ENCODE results near the gene COPS3.
A peak's percentile ranks its signal among the peaks of the same experiment; 100 is the strongest.

COPS3 gene

DNA sequence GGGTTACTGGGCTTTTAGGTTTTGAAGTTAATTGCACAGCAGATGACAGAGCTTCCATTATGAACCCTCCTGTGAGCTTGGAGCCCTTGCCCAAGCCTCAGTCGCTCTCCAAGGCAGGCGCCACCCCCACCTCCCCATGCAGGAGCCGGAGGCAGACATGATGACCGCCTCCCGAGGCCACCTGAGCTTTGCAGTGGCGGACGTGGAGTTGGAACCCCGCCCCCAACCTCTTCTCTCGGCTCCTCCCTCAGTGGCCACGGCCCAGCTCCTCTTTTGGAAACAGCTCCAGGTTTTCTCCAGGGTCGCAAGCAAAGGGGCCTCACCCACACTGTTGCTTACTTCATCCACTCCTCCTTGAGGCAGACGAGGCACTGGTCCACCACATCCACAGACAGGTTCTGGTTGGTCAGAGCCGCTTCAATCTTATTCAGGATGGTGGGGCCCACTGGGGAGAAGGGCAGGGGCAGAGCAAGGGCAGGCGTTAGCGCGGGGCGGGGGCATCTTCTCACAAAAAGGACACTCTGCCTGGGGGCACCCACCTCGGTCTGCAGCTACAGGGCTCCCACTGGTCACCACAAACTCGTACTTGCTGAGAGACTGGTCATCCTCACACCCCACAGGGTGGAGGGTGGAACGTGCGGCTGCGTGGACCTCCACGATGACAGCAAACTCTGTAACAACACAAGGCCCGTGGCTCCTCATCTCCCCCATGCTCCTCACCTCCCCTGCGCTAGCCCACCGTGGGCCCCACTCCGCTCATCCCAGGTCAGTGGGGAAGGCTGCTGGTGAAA is 66.2 kb downstream of the COPS3 start:
- DNase-seq: no peak

DNA sequence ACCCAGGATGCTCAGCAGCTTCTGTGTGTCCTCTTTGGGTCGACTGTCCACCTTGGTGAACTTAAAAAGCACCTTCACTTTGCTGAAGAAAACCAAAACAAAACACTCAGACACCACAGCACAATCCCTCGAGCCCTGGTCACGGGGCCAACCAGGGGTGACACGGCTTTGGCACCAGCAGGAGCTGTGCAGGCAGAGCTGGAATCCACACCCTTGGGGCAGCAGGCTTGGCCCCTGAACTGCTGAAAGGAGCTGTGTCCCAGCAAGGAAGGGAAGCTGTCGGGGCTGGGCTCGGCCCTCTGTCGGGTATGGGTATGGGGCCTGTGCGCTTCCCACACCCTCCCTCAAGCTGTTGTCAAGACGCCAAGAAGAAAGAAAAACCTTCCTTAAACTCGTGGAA is 67.3 kb downstream of the COPS3 start:
- DNase-seq: no peak

DNA sequence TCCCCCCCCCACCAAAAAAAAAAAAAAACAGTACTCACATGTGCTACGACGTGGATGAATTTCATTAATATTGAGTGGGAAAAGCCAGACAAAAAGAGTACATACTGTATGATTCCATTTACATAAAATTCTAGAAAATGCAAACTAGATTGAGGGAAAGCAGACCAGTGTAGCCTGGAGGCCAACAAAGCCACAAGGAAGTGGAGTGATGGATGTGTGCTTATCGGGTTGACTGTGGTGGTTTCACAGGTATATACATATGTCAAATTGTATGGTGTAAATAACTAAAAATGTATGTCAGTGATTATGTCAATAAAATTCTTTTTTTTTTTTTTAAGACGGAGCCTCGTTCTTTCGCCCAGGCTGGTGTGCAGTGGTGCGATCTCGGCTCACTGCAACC is 73.0 kb downstream of the COPS3 start:
- no peak for DNase-seq

DNA sequence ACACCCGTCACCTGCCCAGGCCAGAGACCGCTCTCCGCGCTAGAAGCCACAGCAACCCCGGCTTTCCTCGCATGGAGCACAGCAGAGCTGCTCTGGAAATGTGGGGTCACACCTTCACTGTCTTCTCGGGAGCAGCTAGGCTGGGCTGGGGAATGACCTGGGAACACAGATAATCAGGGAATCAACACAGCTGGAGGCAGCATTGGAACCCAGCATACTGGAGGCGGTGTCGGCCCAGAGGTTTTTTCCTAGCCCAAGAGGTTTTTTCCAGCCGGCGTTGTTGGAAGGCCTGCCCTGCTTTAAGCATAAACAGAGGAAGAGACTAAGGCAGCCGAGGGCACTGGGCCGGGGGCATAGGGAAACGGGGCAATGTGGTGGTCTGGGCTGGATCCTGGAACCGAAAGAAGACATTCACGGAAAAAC is 74.1 kb downstream of the COPS3 start:
- DNase-seq: no peak

DNA sequence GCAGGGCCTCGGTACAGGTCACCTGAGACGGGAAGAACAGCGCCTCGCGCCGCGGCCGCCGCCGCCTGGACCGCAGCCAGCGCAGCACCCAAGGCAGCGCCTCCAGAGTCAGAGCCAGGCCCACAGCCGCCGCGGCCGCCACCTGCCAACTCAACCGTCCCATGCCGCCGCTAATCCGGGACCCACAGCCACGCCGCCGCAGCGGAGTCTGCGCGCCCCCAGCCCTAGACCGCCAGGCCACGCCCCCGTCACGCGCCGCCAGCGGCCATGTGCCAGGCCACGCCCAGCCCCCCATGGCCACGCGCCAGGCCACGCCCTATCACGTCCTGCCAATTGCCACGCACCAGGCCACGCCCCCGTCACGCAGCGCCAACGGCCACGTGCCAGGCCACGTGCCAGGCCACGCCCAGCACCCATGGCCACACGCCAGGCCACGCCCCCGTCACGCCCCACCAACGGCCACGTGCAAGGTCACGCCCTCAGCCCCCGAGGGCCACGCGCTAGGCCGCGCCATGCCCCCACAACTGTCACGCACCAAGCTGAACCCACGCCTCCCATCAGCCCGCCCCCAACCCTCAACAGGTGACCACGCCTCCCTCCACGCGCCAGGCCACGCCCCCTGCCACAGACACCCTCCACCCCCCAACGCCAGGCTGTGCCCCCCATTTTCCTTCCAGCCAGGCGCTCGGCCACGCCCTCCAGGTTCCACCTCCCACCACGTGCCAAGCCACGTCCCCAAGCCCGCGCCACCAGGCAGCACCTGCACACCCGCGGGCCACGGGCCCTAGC is 74.7 kb downstream of the COPS3 start, which contains the start of gene PLD6:
Gene PLD6 (minus strand): TSS at position 210 of the 789 bp plus-strand sequence. CDS start 47 bp downstream, at position 163.
- peak; percentile 95 for DNase-seq

DNA sequence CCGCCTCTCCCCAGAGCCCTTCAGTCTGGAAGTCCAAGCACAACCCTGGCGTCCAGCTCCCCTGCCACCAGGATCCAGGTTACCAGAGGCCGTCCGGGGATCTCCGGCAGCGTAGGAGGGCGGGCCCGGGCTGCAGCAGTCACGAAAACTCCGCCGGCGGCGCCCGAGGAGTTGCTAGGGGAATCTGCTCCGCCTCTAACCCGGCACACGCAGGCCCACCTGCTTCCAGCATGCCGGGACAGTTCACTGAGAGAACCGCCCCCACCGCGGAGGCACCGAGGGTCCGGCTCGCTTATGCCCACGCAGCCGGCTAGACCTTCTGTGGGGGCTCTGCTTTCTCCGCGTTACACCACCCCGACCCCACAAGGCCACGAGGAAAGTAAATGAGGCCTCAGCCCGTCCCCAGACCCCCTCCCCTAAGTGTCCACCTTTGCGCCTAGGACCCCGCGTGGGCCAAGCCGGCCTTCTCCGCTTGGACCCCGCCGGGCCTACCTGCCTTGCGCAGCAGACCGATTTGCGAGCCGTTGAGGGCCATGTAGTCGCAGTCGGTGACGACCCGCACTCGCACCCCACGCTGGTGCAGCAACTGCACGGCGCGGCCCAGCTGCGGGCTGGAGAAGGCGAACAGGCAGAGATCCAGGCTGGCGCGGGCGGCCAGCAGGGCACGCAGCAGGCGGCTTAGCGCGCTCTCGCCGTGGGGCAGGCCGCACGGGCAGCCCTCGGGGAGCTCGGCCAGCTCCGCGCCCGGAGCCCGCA is 75.5 kb downstream of the COPS3 start:
- peak; percentile 83 for DNase-seq

DNA sequence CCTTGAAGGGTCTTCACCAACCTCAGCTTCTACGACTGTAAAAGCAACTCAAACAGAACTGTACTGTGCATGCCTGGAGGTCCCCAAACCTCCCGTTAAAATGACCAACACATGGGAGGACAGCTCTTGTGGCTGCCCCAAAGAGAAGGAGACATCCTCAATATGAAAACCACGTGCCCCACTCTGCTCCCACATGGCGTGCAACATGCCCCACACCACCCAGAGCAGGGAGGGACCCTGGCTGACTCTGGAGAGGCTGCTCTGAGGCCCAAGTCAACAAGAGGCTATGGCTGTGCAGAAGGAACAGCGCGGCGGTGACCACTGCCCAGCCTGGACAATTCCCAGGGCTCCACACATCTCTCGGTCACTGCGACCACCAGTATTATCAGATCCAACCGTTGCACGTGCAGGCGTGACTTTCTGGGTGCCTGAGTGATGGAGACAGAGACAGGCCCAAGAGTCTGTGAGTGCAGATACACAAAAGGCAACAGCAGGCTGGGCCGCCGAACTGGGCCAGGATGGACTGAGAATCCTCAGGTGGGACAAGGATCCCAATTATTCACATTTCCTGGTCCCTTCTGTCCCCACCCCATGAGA is 76.3 kb downstream of the COPS3 start:
- peak; percentile 31 for DNase-seq

DNA sequence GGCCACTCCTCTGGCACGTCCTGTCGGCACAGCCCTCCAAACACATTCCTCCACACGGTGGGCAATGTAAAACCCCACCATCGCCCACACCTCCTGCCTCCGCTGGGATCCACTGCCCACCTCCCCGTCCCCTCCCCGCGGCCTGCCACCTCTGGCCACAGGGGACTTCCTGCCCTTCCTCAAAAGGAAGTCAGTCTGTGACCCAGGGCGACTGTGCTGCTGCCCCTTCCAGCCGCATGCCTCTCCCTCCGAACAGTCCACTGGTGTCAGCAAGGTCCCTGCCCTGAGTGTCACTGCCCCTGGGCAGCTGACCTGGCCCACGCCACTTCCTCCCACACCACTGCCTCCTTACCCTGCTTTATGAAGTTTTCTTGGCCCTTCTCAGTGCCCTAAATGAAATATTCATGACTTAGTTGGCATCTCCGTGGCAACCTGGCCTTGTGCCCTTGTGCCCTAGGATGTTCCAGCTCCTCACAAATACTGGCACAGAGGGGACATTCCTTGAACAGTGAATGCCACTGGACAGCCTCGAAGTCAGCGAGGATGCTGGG is 76.9 kb downstream of the COPS3 start:
- DNase-seq: no peak

DNA sequence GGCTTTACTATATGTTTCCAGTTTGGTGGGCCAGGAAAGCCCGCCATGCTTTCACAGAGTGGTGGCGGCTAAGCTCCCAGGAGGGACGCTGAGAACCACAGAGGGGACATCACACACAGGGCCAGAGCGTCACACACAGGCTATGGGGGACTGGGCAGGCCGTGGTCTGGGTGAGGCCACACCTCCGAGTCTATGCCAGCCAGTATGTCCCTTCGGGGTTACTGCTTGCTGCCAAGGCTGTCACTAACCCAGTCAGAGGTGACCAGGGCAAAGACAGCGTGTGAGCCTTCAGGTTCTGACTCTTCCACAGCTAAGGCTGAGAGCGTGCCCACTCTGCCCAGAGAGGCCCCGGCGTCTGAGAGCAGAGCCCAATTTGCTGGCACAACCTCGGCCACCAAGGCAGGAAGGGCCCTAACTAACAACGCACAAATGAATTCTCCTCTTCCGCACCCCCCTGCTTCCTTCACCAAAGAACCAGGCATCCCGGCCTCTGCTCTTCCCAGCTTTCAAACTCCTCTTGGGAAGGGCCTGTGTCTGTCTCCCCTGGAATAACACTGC is 77.8 kb downstream of the COPS3 start:
- DNase-seq: no peak

DNA sequence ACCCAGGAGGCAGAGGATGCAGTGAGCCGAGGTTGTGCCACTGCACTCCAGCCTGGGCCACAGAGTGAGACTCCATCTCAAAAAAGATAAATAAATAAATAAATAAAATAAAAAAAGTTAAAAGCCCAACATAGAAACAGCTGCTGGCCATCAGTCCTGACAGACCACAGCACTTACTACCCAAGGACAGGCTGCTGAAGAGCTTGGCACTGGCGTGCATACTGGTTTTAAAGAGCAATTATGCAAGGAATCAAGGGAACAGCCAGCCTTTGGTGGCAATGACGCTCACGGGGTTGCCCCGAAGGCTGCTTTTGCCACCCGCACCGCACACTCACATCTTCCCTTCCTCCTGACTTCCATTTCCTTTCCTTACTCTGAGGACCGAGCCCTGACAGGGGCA is 79.1 kb downstream of the COPS3 start:
- no peak for DNase-seq

DNA sequence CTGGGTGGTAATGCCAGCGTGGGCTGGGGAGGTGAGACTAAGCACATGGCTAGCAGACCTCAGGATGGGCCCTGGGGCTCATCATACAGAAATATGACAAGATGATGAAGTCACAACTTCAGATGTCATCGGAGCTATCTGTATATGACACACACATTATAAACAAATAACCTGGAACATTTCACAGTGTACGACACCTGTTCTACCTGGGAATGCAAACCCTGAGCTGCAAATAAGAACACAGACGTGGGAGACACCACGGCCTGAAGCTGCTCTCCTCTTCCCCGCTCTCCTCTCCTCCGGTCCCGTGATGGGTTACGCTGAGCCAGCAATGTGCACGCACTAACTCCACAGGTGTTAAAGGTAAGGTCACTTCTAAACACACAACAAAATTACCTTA is 79.8 kb downstream of the COPS3 start:
- no peak for DNase-seq

DNA sequence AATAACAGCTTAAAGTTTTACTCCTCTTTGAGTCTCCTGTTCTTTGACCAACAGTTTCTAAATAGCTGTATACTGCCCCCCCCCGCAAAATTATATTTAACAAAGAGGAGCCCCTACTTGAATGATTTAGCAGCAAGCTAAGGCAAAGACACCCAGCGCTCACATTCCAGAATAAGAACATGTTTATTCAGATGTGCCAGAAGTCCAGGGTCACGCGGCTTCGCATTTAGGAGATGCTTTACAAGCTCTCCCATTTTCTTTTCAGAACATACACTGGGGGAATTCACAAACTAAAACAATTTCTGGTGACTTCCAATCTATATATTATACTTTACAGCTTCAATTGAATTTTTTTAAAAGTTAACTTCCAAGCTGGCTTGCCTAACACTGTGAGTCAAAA is 80.2 kb downstream of the COPS3 start:
- DNase-seq: no peak

DNA sequence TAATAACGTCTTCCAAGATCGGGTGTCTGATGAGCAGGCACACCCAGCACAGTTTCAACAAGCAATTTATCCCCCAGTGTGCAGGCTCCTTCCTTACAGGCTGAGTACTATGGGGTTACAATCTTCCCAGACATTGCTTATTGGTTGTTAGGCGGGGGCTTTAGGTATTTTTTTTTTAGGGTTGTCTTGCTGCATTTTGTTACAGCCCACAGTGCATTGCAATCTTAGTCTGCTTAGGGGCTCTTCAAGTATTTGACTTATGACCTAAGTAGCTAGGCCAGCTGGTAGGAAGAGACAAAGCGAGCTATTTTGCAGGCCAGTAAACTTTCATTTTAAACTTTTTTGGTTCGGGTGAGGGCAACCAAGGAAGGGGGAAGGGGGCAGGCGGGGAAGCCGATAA is 80.7 kb downstream of the COPS3 start:
- no peak for DNase-seq

DNA sequence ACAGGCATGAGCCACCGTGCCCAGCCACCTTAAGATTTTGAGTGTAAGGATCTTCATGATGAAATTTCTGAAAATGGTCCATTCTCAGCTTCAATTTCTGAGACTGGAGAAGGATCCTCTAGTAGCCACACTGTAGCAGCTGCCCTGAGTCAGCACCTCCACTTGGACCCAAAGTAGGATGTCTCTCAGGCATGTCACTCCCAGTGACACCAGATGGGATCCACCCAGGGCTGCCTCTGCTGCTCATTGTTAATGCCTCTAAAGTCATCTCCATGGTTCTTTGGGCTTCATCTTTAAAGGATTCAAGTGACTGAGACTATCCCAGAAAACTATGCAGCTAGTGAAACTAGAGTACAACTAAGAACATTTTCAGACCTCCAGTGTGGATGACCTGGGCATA is 82.8 kb downstream of the COPS3 start:
- DNase-seq: no peak

DNA sequence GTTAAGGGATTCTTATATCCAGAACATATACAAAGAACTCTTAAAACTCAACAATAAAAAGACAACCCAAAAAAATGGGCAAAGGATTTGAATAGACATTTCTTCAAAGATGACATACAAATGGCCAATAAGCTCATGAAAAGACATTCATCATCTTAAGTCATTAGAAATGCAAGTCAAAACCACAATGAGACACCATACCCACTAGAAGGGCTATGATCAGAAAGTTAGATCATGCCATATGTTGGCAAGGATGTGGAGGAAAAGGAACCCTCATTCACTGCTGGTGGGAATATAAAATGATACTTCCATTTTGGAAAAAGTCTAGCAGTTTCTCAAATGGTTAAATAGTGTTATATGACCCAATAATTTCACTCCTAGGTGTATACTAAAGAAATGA is 84.3 kb downstream of the COPS3 start:
- peak; percentile 38 for DNase-seq
